Epithelial cell of prostate (primary cell): ENCODE data around the gene USP5.
A peak's percentile ranks its signal among the peaks of the same experiment; 100 is the strongest.

Experiments
- DNase-seq: peaks from one replicate; pipeline ENCODE4 v3.0.0-alpha.2; 2011; ENCODE audit warnings: low read depth, low spot score
- H3K27ac ChIP-seq: fragments of 450-650 bp; 2 replicates; pipeline ENCODE4 v1.5.1; 2017; ENCODE audit warnings: mild to moderate bottlenecking

The USP5 gene, protein sequence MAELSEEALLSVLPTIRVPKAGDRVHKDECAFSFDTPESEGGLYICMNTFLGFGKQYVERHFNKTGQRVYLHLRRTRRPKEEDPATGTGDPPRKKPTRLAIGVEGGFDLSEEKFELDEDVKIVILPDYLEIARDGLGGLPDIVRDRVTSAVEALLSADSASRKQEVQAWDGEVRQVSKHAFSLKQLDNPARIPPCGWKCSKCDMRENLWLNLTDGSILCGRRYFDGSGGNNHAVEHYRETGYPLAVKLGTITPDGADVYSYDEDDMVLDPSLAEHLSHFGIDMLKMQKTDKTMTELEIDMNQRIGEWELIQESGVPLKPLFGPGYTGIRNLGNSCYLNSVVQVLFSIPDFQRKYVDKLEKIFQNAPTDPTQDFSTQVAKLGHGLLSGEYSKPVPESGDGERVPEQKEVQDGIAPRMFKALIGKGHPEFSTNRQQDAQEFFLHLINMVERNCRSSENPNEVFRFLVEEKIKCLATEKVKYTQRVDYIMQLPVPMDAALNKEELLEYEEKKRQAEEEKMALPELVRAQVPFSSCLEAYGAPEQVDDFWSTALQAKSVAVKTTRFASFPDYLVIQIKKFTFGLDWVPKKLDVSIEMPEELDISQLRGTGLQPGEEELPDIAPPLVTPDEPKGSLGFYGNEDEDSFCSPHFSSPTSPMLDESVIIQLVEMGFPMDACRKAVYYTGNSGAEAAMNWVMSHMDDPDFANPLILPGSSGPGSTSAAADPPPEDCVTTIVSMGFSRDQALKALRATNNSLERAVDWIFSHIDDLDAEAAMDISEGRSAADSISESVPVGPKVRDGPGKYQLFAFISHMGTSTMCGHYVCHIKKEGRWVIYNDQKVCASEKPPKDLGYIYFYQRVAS

DNA sequence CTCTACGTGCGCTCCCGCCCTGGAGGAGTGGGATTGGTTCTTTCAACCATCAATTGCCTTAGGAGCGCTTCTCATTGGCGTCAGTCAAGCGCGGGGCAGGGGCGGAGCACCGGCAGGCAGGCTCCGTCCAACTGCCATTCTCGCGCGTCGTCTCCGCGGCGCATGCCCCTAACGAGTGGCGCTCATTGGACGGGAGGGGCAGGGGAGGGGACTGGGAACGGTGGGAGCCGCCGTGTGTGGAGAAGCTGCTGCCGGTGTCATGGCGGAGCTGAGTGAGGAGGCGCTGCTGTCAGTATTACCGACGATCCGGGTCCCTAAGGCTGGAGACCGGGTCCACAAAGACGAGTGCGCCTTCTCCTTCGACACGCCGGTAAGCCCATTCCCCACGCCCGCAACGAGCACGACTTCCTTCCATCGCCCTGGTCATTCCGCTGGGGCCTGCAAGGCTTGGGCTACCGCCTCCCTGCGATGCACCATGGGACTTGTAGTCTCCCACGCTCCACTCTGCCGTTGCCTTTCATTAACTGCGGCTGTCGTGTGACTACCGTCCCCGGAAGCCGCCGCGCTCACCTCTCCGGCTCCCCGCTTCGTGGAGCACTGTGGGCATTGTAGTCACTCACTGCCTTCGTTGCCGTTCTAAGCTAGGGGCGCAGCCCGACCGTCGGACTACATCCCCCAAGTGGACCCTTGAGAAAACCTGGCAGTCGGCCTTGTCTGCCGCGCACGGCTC lies at the start of gene USP5:
TSS of gene USP5 (plus strand) at position 230 of the 730 bp plus-strand sequence. CDS start at position 260, 30 bp downstream.
- peak; percentile 99 for DNase-seq
- H3K27ac ChIP-seq: peak within 1 kb of the TSS; percentile 66

GRCh38 chr12:6807170-6807569 lies 44.8 kb upstream of the USP5 start:
- DNase-seq: no peak
- H3K27ac ChIP-seq: no peak overlapping the region

DNA sequence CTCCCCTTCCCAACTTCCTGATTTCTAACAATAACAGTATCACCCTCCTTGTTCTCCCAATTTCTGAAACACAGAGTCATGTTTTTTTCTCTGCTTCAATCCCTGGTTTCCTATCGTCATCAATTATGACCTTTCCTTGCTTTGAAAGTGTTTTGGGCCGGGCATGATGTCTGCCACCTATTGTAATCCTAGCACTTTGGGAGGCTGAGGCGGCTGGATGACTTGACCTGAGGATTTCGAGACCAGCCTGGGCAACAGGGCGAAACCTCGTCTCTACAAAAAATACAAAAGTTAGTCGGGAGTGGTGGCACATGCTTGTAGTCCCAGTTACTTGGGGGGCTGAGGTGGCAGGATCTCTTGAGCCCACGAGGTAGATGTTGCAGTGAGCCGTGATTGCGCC lies 42.9 kb upstream of the USP5 start:
- H3K27ac ChIP-seq: no peak overlapping the region
- DNase-seq: no peak

DNA sequence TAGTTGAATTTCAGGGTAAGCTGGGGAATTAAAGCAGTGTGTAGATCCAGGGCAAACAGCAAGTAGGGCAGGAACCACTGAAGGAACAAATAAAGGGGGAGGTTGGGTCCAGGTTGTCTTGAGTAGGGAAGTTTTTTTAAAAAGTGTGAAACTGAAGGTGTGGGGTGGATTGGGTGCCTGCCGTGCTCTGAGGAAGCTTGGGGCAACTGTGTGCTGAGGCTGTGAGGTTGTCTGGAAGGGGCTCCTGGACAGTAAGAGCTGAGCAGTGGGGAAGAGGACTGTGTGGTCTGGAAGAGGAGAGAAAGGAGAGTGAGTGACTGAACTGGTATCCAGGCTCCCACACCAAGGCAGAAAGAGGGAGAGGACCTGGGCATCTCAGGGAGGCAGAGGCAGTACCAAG lies 41.2 kb upstream of the USP5 start:
- DNase-seq: no peak
- H3K27ac ChIP-seq: no peak overlapping the region

DNA sequence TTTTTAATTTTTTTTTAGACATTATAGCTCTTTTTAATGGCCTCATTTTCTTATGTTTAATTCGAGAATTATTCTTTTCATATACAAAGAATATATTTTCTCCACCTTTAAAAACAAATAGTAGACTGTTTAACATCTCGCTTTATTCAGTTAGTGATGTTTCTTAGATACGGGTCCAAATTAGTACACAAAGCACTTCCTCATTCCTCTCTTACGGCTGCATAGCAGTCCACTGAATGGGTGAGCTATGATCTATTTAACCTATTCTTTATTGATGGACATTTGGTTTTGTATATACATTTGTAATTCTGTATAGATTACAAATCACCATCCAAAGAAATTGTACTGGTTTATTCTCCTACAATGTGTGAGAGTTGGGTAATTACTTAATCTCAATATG lies 38.6 kb upstream of the USP5 start:
- no peak overlapping the region for H3K27ac ChIP-seq
- no peak for DNase-seq

GRCh38 chr12:6816598-6816997 lies 35.4 kb upstream of the USP5 start:
- no peak for DNase-seq
- H3K27ac ChIP-seq: no peak overlapping the region

DNA sequence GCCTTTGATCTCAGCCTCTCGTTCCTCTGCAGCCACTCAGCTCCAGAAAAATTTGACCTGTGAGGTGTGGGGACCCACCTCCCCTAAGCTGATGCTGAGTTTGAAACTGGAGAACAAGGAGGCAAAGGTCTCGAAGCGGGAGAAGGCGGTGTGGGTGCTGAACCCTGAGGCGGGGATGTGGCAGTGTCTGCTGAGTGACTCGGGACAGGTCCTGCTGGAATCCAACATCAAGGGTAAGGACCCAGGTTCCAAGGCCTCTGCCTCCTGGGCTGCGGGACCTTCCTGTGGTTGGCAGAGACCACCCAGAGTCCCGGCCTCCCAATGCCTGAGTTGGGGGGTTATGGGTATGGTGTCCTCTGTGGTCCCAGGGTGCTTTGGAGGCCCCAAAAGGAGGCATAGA lies 34.9 kb upstream of the USP5 start:
- no peak for DNase-seq
- no peak overlapping the region for H3K27ac ChIP-seq

DNA sequence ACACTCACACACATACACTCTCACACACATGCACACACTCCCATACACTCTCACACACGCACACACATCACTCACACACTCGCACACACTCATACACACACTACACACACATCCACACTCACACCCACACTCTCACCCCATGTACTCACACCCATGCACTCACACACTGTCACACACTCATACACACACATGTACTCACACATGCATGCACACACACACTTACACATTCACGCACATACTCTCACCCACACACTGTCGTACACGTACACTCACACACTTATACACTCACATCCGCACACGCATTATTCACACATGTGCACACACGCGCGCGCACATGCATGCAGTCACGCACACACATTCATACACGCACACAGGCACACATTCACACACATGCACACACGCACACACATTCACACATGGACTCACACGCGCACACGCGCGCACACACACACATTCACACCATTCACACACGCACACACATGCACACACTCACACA lies 34.2 kb upstream of the USP5 start:
- DNase-seq: no peak

DNA sequence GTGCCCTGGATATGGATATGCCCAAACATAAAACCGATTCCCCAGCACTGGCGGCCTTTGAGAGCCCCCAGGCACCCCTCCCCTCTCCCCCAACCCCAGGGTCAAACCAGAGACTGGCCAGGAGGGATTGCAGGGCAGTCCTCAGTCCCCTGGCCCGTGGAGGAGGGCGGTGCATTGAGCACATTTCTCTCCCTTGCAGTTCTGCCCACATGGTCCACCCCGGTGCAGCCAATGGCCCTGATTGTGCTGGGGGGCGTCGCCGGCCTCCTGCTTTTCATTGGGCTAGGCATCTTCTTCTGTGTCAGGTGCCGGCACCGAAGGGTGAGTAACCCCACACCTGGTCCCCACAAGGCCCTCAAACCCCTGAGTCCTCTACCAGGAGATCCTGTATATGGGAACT lies 33.7 kb upstream of the USP5 start:
- DNase-seq: no peak
- H3K27ac ChIP-seq: no peak overlapping the region

More for the DNA sequence above, 34.2 kb upstream of the USP5 start:
- no peak overlapping the region for H3K27ac ChIP-seq

GRCh38 chr12:6818645-6819044 lies 33.3 kb upstream of the USP5 start:
- no peak overlapping the region for H3K27ac ChIP-seq
- DNase-seq: no peak

- no peak overlapping the region for H3K27ac ChIP-seq
- DNase-seq: no peak
Measured at GRCh38 chr12:6819106-6820030, 32.6 kb upstream of the USP5 start.

GRCh38 chr12:6820166-6820565 lies 31.8 kb upstream of the USP5 start:
- no peak overlapping the region for H3K27ac ChIP-seq

GRCh38 chr12:6821591-6822425 lies 30.1 kb upstream of the USP5 start, which contains the start of gene GPR162:
TSS of gene GPR162 (plus strand) at chr12:6821821. CDS start at chr12:6823899, 2,078 bp downstream.
- H3K27ac ChIP-seq: no peak within 1 kb of the TSS
- no peak for DNase-seq

More at GRCh38 chr12:6820166-6820565, 31.8 kb upstream of the USP5 start:
- DNase-seq: no peak

GRCh38 chr12:6822426-6823135 lies 29.4 kb upstream of the USP5 start:
- no peak overlapping the region for H3K27ac ChIP-seq
- DNase-seq: no peak

DNA sequence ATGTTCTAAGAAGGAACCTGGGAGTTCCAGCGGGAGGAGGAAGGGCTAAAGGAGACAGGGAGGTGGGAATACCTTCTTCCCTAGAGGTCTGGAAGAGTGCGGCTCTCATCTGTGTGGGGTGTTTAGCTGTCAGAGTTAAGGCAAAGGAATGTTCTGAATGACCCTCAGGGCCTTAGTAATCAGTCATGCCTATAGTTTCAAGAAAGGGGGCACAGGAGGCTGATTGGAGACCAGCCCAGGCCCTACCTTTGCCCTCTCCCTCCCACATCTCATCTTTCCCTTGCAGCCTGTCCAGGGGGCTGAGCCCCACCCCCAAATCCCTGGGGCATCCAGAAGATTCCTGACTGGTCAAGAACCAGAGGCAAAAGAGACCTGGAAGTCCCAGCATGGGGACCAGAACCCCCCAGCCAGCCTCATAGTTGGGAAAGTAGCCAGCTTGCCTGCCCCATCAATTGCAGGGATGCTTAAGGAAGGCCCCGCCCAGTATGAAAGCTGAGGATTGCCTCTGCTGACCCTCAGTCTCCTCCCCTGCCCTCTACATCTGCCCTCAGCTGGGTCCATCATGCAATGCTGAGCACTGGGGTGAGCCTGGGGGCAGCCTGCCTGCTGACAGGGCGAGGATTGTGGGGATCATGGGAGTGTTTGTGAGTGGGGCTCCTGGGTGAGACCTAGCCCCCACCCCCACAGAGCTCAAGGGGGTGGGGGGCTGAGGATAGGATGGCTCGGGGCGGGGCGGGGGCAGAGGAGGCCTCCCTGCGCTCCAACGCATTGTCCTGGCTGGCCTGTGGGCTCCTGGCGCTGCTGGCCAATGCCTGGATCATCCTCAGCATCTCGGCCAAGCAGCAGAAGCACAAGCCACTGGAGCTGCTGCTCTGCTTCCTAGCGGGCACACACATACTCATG lies 28.5 kb upstream of the USP5 start:
- no peak for DNase-seq
- H3K27ac ChIP-seq: no peak overlapping the region

DNA sequence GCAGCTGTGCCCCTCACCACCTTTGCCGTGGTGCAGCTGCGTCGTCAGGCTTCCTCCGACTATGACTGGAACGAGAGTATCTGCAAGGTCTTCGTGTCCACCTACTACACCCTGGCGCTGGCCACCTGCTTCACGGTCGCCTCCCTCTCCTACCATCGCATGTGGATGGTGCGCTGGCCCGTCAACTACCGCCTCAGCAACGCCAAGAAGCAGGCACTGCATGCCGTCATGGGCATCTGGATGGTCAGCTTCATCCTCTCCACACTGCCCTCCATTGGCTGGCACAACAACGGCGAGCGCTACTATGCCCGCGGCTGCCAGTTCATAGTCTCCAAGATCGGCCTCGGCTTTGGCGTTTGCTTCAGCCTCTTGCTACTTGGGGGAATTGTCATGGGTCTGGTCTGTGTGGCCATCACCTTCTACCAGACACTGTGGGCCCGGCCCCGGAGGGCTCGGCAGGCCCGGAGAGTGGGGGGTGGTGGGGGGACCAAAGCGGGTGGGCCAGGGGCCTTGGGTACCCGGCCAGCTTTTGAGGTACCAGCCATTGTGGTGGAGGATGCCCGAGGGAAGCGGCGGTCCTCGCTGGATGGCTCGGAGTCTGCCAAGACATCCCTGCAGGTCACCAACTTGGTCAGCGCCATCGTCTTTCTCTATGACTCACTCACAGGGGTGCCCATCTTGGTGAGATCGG lies 27.7 kb upstream of the USP5 start:
- DNase-seq: no peak
- no peak overlapping the region for H3K27ac ChIP-seq
